Measurements from ENCODE around the gene PDE4D. TPM values are rescaled to one million over a fixed set of nuclear protein-coding genes. Genes with fewer than 3 reads are reported as not detected.

Gene PDE4D
- total RNA-seq, 1 experiment from 2014 or later = 6.5 TPM

DNA sequence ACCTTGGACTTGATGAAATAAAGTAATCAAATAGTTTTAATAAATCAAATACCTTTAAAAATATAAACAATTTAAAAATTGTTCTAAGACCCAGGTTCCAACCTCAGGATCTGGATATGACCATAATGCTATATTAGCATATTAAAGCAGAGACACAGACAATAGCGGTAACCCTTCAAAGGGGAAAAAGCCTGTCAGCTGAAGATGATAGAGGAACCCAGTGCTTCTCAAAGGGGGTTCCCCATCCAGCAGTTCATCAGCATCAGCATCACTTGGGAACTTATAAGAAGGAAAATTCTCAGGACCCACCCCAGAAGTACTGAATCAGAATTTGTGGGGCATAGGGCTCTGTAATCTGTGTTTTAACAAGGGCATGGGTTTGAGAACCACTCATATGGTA lies 791.1 kb downstream of the PDE4D start:
- intact Hi-C loops (cut with micrococcal nuclease; ENCODE audit: unreplicated experiment) = no loop called here
- H3K4me1 ChIP-seq (ENCODE audit: insufficient read depth, low read length, poor library complexity, severe bottlenecking) = peaks cover 1% of the 10 kb centered on the region
- H3K4me3 ChIP-seq (ENCODE audit: low read depth, low read length, poor library complexity, severe bottlenecking) = no peak overlapping the region
- no peaks in the 10 kb centered on the region for H3K9me3 ChIP-seq (ENCODE audit: low read depth, low read length, poor library complexity, severe bottlenecking)
- POLR2A ChIA-PET (ENCODE audit: low non-redundant PET) = no interaction called here
- TF ChIP-seq, protein P1, sequence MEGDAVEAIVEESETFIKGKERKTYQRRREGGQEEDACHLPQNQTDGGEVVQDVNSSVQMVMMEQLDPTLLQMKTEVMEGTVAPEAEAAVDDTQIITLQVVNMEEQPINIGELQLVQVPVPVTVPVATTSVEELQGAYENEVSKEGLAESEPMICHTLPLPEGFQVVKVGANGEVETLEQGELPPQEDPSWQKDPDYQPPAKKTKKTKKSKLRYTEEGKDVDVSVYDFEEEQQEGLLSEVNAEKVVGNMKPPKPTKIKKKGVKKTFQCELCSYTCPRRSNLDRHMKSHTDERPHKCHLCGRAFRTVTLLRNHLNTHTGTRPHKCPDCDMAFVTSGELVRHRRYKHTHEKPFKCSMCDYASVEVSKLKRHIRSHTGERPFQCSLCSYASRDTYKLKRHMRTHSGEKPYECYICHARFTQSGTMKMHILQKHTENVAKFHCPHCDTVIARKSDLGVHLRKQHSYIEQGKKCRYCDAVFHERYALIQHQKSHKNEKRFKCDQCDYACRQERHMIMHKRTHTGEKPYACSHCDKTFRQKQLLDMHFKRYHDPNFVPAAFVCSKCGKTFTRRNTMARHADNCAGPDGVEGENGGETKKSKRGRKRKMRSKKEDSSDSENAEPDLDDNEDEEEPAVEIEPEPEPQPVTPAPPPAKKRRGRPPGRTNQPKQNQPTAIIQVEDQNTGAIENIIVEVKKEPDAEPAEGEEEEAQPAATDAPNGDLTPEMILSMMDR (conservative IDR thresholded peaks at IDR 0.05; ENCODE audit: low read depth, low read length) = no peak
- no peak for TF ChIP-seq EZH2 (IDR thresholded peaks at IDR 0.05; ENCODE audit: borderline replicate concordance, low read depth, low read length, poor library complexity, severe bottlenecking)
- H3K27me3 ChIP-seq (replicated peaks; ENCODE audit: insufficient read depth, low read depth, low read length, poor library complexity) = no peaks in the 10 kb centered on the region
- no peak overlapping the region for H3K27ac ChIP-seq (ENCODE audit: low read depth, low read length, poor library complexity, severe bottlenecking)
- CTCF ChIA-PET = no interaction called here
- no TSS peak for BruUV-seq (replicated peaks)
- no peak for DNase-seq (ENCODE audit: low spot score)
- no peaks in the 10 kb centered on the region for H3K36me3 ChIP-seq (ENCODE audit: insufficient read depth, low read length, poor library complexity, severe bottlenecking)

DNA sequence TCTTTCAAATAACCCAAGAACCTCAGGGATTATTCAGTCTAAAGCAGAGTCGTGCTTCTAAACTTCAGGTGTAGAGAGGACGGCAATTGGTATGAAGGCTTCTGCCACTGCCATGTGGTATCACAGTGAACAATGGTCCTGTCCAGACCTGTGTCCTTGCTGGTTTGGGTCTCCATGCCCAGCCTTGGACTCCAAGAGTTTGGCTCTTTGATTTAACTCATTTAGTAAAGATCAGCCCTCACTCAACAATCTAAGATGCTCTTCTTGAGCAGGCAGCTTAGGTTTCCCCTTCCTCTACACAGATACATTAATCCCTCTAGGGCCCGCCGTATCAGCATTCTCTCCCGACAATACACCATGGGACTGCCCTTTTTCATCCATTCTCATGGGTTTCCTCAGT lies 792.7 kb downstream of the PDE4D start:
- Histone ChIP-seq H3K4me1 (ENCODE audit: insufficient read depth, low read length, poor library complexity, severe bottlenecking) (peaks cover 3% of the 10 kb centered on the region), H3K36me3 (ENCODE audit: insufficient read depth, low read length, poor library complexity, severe bottlenecking) (no peaks in the 10 kb centered on the region), H3K9me3 (ENCODE audit: low read depth, low read length, poor library complexity, severe bottlenecking) (no peaks in the 10 kb centered on the region), H3K27ac (ENCODE audit: low read depth, low read length, poor library complexity, severe bottlenecking) (no peak overlapping the region), H3K27me3 (replicated peaks; ENCODE audit: insufficient read depth, low read depth, low read length, poor library complexity) (no peaks in the 10 kb centered on the region), H3K4me3 (ENCODE audit: low read depth, low read length, poor library complexity, severe bottlenecking) (no peak overlapping the region)
- ChIA-PET POLR2A (ENCODE audit: low non-redundant PET) (no interaction called here), CTCF (no interaction called here)
- TF ChIP-seq EZH2 (IDR thresholded peaks at IDR 0.05; ENCODE audit: borderline replicate concordance, low read depth, low read length, poor library complexity, severe bottlenecking) = no peak
- TF ChIP-seq, protein P1 (conservative IDR thresholded peaks at IDR 0.05; ENCODE audit: low read depth, low read length) = no peak
- DNase-seq (ENCODE audit: low spot score) = no peak
- no TSS peak for BruUV-seq (replicated peaks)
- intact Hi-C loops (cut with micrococcal nuclease; ENCODE audit: unreplicated experiment) = no loop called here

DNA sequence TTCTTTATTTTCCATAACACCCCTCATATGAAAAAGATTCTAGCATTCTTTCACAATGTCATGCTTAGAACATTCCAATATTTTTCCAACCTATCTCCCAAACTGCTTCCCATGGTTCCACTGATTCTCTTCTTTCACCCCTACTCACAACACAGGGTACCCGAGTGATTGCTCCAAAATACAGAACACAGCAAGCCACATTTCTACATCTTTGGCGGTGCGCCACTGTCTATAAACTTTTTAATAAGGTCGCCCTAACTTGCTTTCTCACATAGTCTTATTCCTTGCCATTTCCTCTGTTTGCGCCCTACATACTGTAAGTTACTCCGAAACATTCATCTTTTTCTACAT lies 793.6 kb downstream of the PDE4D start:
- POLR2A ChIA-PET (ENCODE audit: low non-redundant PET) = no interaction called here
- CTCF ChIA-PET = no interaction called here
- H3K27me3 ChIP-seq (replicated peaks; ENCODE audit: insufficient read depth, low read depth, low read length, poor library complexity) = no peaks in the 10 kb centered on the region
- intact Hi-C loops (cut with micrococcal nuclease; ENCODE audit: unreplicated experiment) = no loop called here
- no peaks in the 10 kb centered on the region for H3K9me3 ChIP-seq (ENCODE audit: low read depth, low read length, poor library complexity, severe bottlenecking)
- no peak for DNase-seq (ENCODE audit: low spot score)
- H3K4me3 ChIP-seq (ENCODE audit: low read depth, low read length, poor library complexity, severe bottlenecking) = no peak overlapping the region
- TF ChIP-seq, protein P1 (conservative IDR thresholded peaks at IDR 0.05; ENCODE audit: low read depth, low read length) = no peak
- TF ChIP-seq EZH2 (IDR thresholded peaks at IDR 0.05; ENCODE audit: borderline replicate concordance, low read depth, low read length, poor library complexity, severe bottlenecking) = no peak
- no TSS peak for BruUV-seq (replicated peaks)
- H3K4me1 ChIP-seq (ENCODE audit: insufficient read depth, low read length, poor library complexity, severe bottlenecking) = peaks cover 6% of the 10 kb centered on the region
- H3K27ac ChIP-seq (ENCODE audit: low read depth, low read length, poor library complexity, severe bottlenecking) = no peak overlapping the region
- H3K36me3 ChIP-seq (ENCODE audit: insufficient read depth, low read length, poor library complexity, severe bottlenecking) = no peaks in the 10 kb centered on the region
